A549 (cell line): Measurements from ENCODE around the gene GPX4. TPM values are rescaled to one million over a fixed set of nuclear protein-coding genes. Genes with fewer than 3 reads are reported as not detected.

Source experiments
- ATAC-seq, 2 experiments: fragments of 200-7000 bp in 1 of 2; fragments of >200 bp in 1 of 2; cut with Nextera tagmentation in 1 of 2; cut with Tn5 transposase in 1 of 2; 3 replicates each; pipeline versions ENCODE4 v1.8.0 to v1.9.1; 2018 to 2020; ENCODE audit warnings: mild to moderate bottlenecking in 1 of 2, moderate library complexity in 1 of 2
- CTCF ChIA-PET: fragments of 300-600 bp; sonication (Branson Sonifier 250); formaldehyde crosslinking; extraction: SDS; loops from one replicate; lab custom pipeline; 2021; ENCODE audit warnings: antibody characterized with exemption, inconsistent platforms; lab: Yijun Ruan, JAX
- POLR2A ChIA-PET: fragments of 350-600 bp; formaldehyde crosslinking; extraction: SDS; loops from one replicate; lab custom pipeline; 2021; ENCODE audit warnings: antibody characterized with exemption, inconsistent platforms; lab: Yijun Ruan, JAX
- DNase-seq, 2 experiments: peaks; one replicate each; pipeline versions ENCODE4 v3.0.0 to v3.0.0-alpha.2; 2011 to 2016; ENCODE audit warnings: low read depth in 1 of 2, low spot score in 1 of 2
- FAIRE-seq: peaks from 2 replicates; lab custom pipeline; 2011; peaks lifted over from hg19 to GRCh38; lab: Jason Lieb, UNC
- H3K27ac ChIP-seq, 2 experiments: fragments of >200 bp; sonication (Bioruptor Twin); formaldehyde crosslinking; 3 replicates each; pipeline ENCODE4 v1.5.1; 2016 to 2017
- H3K4me1 ChIP-seq: fragments of >200 bp; sonication (Bioruptor Twin); formaldehyde crosslinking; 3 replicates; pipeline ENCODE4 v1.6.1; 2016
- H3K4me2 ChIP-seq: fragments of >200 bp; sonication (Bioruptor Twin); formaldehyde crosslinking; 3 replicates; pipeline ENCODE4 v1.6.1; 2016
- H3K4me3 ChIP-seq: fragments of >200 bp; sonication (Bioruptor Twin); formaldehyde crosslinking; 3 replicates; pipeline ENCODE4 v1.5.1; 2016
- H3K9me3 ChIP-seq: fragments of >200 bp; sonication (Bioruptor Twin); formaldehyde crosslinking; 3 replicates; pipeline ENCODE4 v1.6.1; 2016
- CBX8 ChIP-seq: fragments of 200-600 bp; sonication (generic); IDR thresholded peaks from 2 replicates; pipeline ENCODE4 v1.6.1; 2016
- CHD2 ChIP-seq: fragments of 150-350 bp; IDR thresholded peaks from 2 replicates; pipeline ENCODE4 v1.6.1; 2014; ENCODE audit warnings: low read length; ENCODE audit not compliant: partially characterized antibody
- ESRRA ChIP-seq: fragments of 150-350 bp; IDR thresholded peaks from 2 replicates; pipeline ENCODE4 v1.6.1; 2014; ENCODE audit warnings: mild to moderate bottlenecking, low read length, borderline replicate concordance
- FOSB ChIP-seq: fragments of 250-450 bp; sonication (Bioruptor Pico); IDR thresholded peaks from 2 replicates; pipeline ENCODE4 v1.5.0; 2020; ENCODE audit warnings: mild to moderate bottlenecking, moderate library complexity
- FOSL2 ChIP-seq, 2 experiments: fragments of 450-650 bp in 1 of 2; fragments of >200 bp in 1 of 2; sonication (Bioruptor Twin) in 1 of 2; formaldehyde crosslinking; IDR thresholded peaks; 2 replicates each; pipeline versions ENCODE4 v1.5.0 to v1.6.1; 2016 to 2020; ENCODE audit warnings: mild to moderate bottlenecking in 1 of 2, moderate library complexity in 1 of 2
- HOXB5 ChIP-seq: fragments of 250-450 bp; sonication (Bioruptor Pico); IDR thresholded peaks from 2 replicates; pipeline ENCODE4 v1.5.0; 2020; ENCODE audit warnings: mild to moderate bottlenecking, moderate library complexity
- JUN ChIP-seq, 2 experiments: fragments of >200 bp; sonication (Bioruptor Twin); formaldehyde crosslinking; IDR thresholded peaks; 2 replicates in 1 of 2; 3 replicates in 1 of 2; pipeline ENCODE4 v1.6.1; 2016 to 2017
- KDM5A ChIP-seq: fragments of 200-600 bp; sonication (generic); IDR thresholded peaks from 2 replicates; pipeline ENCODE4 v1.6.1; 2016; ENCODE audit warnings: antibody characterized with exemption, mild to moderate bottlenecking
- MYC ChIP-seq: IDR thresholded peaks from 2 replicates; pipeline ENCODE4 v1.6.1; 2012; ENCODE audit warnings: mild to moderate bottlenecking, inconsistent platforms, low read length, improper control_type of control experiment, borderline replicate concordance
- RAD21 ChIP-seq, 2 experiments: fragments of >200 bp in 1 of 2; sonication (Bioruptor Twin) in 1 of 2; formaldehyde crosslinking in 1 of 2; IDR thresholded peaks in 1 of 2; conservative IDR thresholded peaks in 1 of 2; 2 replicates in 1 of 2; 3 replicates in 1 of 2; pipeline ENCODE4 v1.6.1; 2012 to 2018; ENCODE audit warnings: inconsistent platforms in 1 of 2
- RFX5 ChIP-seq: fragments of 450-650 bp; IDR thresholded peaks from 2 replicates; pipeline ENCODE4 v1.7.1; 2014; ENCODE audit warnings: antibody characterized with exemption, mild to moderate bottlenecking, moderate library complexity
- SMC3 ChIP-seq: fragments of >200 bp; sonication (Bioruptor Twin); formaldehyde crosslinking; IDR thresholded peaks from 3 replicates; pipeline ENCODE4 v1.6.1; 2018; ENCODE audit warnings: inconsistent platforms
- SREBF2 ChIP-seq: fragments of 450-650 bp; IDR thresholded peaks from 2 replicates; pipeline ENCODE4 v1.6.1; 2014; ENCODE audit warnings: mild to moderate bottlenecking, moderate library complexity
- ZFP36 ChIP-seq: fragments of 450-650 bp; IDR thresholded peaks from 2 replicates; pipeline ENCODE4 v1.6.1; 2014; ENCODE audit warnings: borderline replicate concordance; ENCODE audit not compliant: partially characterized antibody
- WGBS: methylation state at CpG from one replicate; pipeline ENCODE4 v1.1.6; 2017; ENCODE audit errors: missing lambda C conversion rate; 5-methylcytosine and 5-hydroxymethylcytosine counted together
- polyA plus RNA-seq, 4 experiments: library from polyadenylated mRNA; depleted of rRNA in 3 of 4; stranded (reverse); fragments of >200 nt; fragmentation: RNase III in 1 of 4; extraction: RNeasy Plus Mini Kit Qiagen cat#74134 plus additional on column Dnase treatment in 1 of 4; gene quantifications; 2 replicates in 3 of 4; 3 replicates in 1 of 4; pipeline ENCODE4 v1.2.3, GENCODE V29; 2011 to 2017
- TF ChIP-seq, protein P1 (sequence below): IDR thresholded peaks from 2 replicates; pipeline ENCODE4 v1.6.1; 2012
- TF ChIP-seq, protein P2 (sequence below): fragments of >200 bp; sonication (Bioruptor Twin); formaldehyde crosslinking; IDR thresholded peaks from 3 replicates; pipeline ENCODE4 v1.5.1; 2016
- TF ChIP-seq, protein P3 (sequence below): IDR thresholded peaks from 2 replicates; pipeline ENCODE4 v1.6.1; 2012

Gene GPX4
- polyA plus RNA-seq, 2 of the 4 experiments (the other 2 are of a cell fraction): 248 to 394 TPM

DNA sequence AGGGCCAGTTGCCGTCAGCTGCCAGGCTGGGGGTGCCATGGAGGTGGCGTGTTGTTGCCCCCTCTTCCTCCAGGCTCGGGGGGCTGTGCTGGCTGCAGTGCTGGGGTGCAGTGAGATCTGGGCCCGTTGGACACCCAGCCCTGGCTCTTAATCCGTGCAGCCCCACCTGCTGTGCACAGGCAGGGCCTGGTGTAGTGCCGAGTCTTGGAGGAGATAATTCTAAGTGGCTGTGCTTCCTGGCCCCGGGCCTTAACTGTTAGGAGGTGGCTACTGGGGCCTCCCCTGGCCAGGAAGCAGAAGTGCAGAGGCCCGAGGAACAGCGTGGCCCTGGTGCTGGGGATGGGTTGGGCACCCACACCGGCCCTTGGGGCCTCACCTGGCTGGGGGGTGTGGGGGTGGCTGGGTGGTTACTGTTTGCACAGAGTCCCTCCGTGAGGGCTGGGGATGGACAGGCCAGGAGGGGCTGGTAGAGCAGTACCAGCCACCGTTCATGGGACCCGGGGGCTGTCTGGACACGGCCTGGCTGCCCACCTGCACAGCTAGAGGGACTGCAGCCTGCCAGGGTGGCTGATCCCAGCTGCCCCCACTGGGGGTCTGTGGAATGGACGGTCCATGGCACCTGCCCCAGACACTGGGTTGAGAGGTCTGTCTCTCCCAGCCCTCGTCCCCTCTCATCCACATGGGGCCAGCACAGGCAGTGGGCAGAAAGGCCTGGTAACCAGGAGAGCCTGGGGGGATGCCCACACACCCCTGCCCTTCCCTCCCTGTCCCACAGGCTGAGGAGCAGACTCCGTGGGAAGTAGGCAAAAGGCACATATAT, 3.3 kb downstream of the GPX4 start:
- ATAC-seq: peak; percentile 27 to 51
- Histone ChIP-seq H3K4me2 (no peak overlapping the region; the same call in 2 of the 3 replicates), H3K9me3 (no peaks in the 10 kb centered on the region), H3K4me3 (no peak overlapping the region), H3K4me1 (peaks cover 47% of the 10 kb centered on the region), H3K27ac (peak overlapping the region; percentile 32 to 78; a peak in 4 of 6 replicates)
- no peak for TF ChIP-seq SREBF2
- no peak for TF ChIP-seq RFX5
- TF ChIP-seq, protein P1, sequence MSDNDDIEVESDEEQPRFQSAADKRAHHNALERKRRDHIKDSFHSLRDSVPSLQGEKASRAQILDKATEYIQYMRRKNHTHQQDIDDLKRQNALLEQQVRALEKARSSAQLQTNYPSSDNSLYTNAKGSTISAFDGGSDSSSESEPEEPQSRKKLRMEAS: peak; percentile 5; the same call in 1 of the 2 replicates
- TF ChIP-seq FOSB: no peak
- TF ChIP-seq ESRRA: no peak
- peak; percentile 18 to 28; a peak in 2 of 5 replicates for TF ChIP-seq RAD21 (conservative IDR thresholded peaks at IDR 0.05 in 1 of 2, IDR thresholded peaks at IDR 0.05 in 1 of 2)
- TF ChIP-seq CBX8: no peak
- WGBS: 10% methylated on average over 2 of the region's 17 CpGs
- POLR2A ChIA-PET: no interaction called here
- CTCF ChIA-PET: interaction anchor here (0.9 to 1.8 kb wide), 3 partner anchors 36 to 114 kb away, joined by 3 to 5 read pairs (median 5); no protein-coding TSS in a partner anchor
- peak in 1 of 2 experiments; percentile 86 for DNase-seq
- no peak for FAIRE-seq

DNA sequence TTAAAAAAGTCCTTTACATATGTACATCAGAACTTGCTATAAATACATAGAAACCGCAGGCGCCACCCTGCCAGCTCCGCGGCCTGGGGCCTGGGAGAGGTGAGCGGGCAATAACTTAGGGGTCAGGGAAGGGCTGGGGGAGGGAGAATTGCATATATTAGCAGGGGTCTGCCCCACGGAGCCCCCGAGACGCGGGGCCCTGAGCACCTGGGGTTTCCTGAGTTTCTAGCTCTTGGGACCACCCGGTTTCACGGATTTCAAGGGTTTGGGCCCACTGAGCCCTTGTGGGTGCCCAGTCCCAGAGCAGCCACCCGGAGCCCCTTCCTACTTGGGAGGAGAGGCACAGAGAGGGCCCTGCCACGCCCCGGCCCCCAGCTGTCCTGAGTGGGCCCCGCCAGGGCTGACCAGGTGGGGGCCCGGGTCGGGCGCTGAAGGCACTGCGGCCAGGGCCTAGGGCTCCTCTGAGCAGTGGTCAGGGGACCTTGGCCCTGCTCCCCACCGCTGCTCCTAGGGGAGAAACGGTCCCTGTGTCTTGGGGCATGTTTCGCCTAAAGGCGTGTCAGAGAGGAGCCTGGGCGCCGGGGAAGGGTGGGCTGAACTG, 4.0 kb downstream of the GPX4 start:
- CTCF ChIA-PET: interaction anchor here (0.9 to 1.8 kb wide), 2 partner anchors 51 to 86 kb away, joined by 5 to 8 read pairs; no protein-coding TSS in a partner anchor
- 73% methylated on average over 9 of the region's 25 CpGs for WGBS
- H3K27ac ChIP-seq: peak overlapping the region in 1 of 2 experiments; percentile 78; a peak in 3 of 6 replicates
- peaks cover 46% of the 10 kb centered on the region for H3K4me1 ChIP-seq
- FAIRE-seq (no peak), DNase-seq (no peak), ATAC-seq (no peak)
- no peak overlapping the region for H3K4me3 ChIP-seq
- no peak overlapping the region for H3K4me2 ChIP-seq
- no peaks in the 10 kb centered on the region for H3K9me3 ChIP-seq
- TF ChIP-seq FOSL2 (IDR thresholded peaks at IDR 0.05) (no peak), FOSL2 (CRISPR knock-in tag; IDR thresholded peaks at IDR 0.05) (no peak), CHD2 (no peak), SMC3 (no peak), JUN (IDR thresholded peaks at IDR 0.05) (peak in 1 of 2 experiments; percentile 11; a peak in 1 of 5 replicates), ESRRA (no peak), KDM5A (no peak)
- TF ChIP-seq, protein P2, sequence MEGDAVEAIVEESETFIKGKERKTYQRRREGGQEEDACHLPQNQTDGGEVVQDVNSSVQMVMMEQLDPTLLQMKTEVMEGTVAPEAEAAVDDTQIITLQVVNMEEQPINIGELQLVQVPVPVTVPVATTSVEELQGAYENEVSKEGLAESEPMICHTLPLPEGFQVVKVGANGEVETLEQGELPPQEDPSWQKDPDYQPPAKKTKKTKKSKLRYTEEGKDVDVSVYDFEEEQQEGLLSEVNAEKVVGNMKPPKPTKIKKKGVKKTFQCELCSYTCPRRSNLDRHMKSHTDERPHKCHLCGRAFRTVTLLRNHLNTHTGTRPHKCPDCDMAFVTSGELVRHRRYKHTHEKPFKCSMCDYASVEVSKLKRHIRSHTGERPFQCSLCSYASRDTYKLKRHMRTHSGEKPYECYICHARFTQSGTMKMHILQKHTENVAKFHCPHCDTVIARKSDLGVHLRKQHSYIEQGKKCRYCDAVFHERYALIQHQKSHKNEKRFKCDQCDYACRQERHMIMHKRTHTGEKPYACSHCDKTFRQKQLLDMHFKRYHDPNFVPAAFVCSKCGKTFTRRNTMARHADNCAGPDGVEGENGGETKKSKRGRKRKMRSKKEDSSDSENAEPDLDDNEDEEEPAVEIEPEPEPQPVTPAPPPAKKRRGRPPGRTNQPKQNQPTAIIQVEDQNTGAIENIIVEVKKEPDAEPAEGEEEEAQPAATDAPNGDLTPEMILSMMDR: no peak
- POLR2A ChIA-PET: no interaction called here

GRCh38 chr19:1108291-1109031, 4.7 kb downstream of the GPX4 start:
- peaks cover 45% of the 10 kb centered on the region for H3K4me1 ChIP-seq
- no peak for TF ChIP-seq HOXB5 (CRISPR knock-in tag)
- TF ChIP-seq, protein P3, sequence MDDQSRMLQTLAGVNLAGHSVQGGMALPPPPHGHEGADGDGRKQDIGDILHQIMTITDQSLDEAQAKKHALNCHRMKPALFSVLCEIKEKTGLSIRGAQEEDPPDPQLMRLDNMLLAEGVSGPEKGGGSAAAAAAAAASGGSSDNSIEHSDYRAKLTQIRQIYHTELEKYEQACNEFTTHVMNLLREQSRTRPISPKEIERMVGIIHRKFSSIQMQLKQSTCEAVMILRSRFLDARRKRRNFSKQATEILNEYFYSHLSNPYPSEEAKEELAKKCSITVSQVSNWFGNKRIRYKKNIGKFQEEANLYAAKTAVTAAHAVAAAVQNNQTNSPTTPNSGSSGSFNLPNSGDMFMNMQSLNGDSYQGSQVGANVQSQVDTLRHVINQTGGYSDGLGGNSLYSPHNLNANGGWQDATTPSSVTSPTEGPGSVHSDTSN: 0 out of 2 replicates have a peak, but pooled peaks have one; percentile 8
- no peak for TF ChIP-seq ZFP36
- no peak for TF ChIP-seq CBX8
- TF ChIP-seq MYC: no peak
- TF ChIP-seq, all 56 proteins: peak for 1
- H3K27ac ChIP-seq: peak overlapping the region in 1 of 2 experiments; percentile 78; a peak in 2 of 6 replicates
- DNase-seq (no peak), FAIRE-seq (no peak), ATAC-seq (no peak)
- ChIA-PET POLR2A (no interaction called here), CTCF (interaction anchor here (0.9 kb wide), 1 partner anchor 86 kb away, joined by 8 read pairs; no protein-coding TSS in a partner anchor)
- no peak overlapping the region for H3K4me2 ChIP-seq
- H3K9me3 ChIP-seq: no peaks in the 10 kb centered on the region
- H3K4me3 ChIP-seq: no peak overlapping the region
- 97% methylated on average over 33 of the region's 89 CpGs for WGBS
